Esophagus muscularis mucosa (tissue), 4 donors: ENCODE measurements around the gene TUBGCP6. TPM values are rescaled to one million over a fixed set of nuclear protein-coding genes. Genes with fewer than 3 reads are reported as not detected.

Source experiments
- DNase-seq: peaks from one replicate; pipeline ENCODE4 v3.0.0-alpha.2; 2017; ENCODE audit errors: extremely low spot score
- H3K27ac ChIP-seq, 4 donors: fragments of 200-600 bp; sonication (generic); replicated peaks in 1 of 4; 1 replicate in 3 of 4; 2 replicates in 1 of 4; pipeline ENCODE4 v1.5.1; 2016 to 2019; ENCODE audit warnings: mild to moderate bottlenecking in 1 of 4
- H3K27me3 ChIP-seq, 4 donors: fragments of 200-600 bp; sonication (generic); one replicate each; pipeline versions ENCODE4 v1.5.1 to v1.6.0; 2016 to 2019
- H3K36me3 ChIP-seq, 4 donors: fragments of 200-600 bp; sonication (generic); one replicate each; pipeline ENCODE4 v1.5.1; 2016 to 2019
- H3K4me1 ChIP-seq, 4 donors: fragments of 200-600 bp; sonication (generic); one replicate each; pipeline ENCODE4 v1.5.1; 2016 to 2019
- H3K4me3 ChIP-seq, 4 donors: fragments of 200-600 bp; sonication (generic); 1 replicate in 2 of 4; 2 replicates in 2 of 4; pipeline ENCODE4 v1.5.1; 2016 to 2019; ENCODE audit warnings: mild to moderate bottlenecking in 4 of 4, moderate library complexity in 1 of 4
- H3K9me3 ChIP-seq, 4 donors: fragments of 200-600 bp; sonication (generic); 1 replicate in 3 of 4; 2 replicates in 1 of 4; pipeline ENCODE4 v1.5.1; 2016 to 2019
- CTCF ChIP-seq, 3 experiments: fragments of 200-600 bp in 2 of 3; fragments of 450-650 bp in 1 of 3; sonication (generic) in 2 of 3; IDR thresholded peaks; one replicate each; pipeline ENCODE4 v1.5.1; 2017 to 2019; ENCODE audit warnings: antibody characterized with exemption in 3 of 3, mild to moderate bottlenecking in 2 of 3, moderate library complexity in 1 of 3
- EP300 ChIP-seq: sonication (generic); formaldehyde crosslinking; IDR thresholded peaks from one replicate; pipeline ENCODE4 v1.6.1; 2017; ENCODE audit warnings: antibody characterized with exemption
- POLR2A ChIP-seq: fragments of 450-650 bp; IDR thresholded peaks from one replicate; pipeline ENCODE4 v1.6.1; 2017; ENCODE audit warnings: antibody characterized with exemption, moderate library complexity, mild to moderate bottlenecking, low read depth
- POLR2AphosphoS5 ChIP-seq, 2 donors: sonication (generic); formaldehyde crosslinking; IDR thresholded peaks; one replicate each; pipeline ENCODE4 v1.6.1; 2017; ENCODE audit warnings: antibody characterized with exemption in 2 of 2
- whole genome bisulfite sequencing: methylation state at CpG from one replicate; pipeline ENCODE4 v1.1.5; 2018; 5-methylcytosine and 5-hydroxymethylcytosine counted together
- intact Hi-C: fragments of 100-400 bp; cut with DNase I; formaldehyde crosslinking; loops from one replicate; pipeline ENCODE4 v1.15.1; 2023
- total RNA-seq, 4 donors: library from RNA; depleted of rRNA; stranded (reverse); fragments of >200 nt; gene quantifications; one replicate each; pipeline versions ENCODE4 v1.1.0 to v1.2.1, GENCODE V29; 2016

Gene TUBGCP6
- total RNA-seq, 4 donors from 2014 or later: 20.2 to 38.0 (median 30.0) TPM

GRCh38 chr22:50289942-50290630 is 45.3 kb upstream of the TUBGCP6 start:
- Histone ChIP-seq H3K27me3 (peaks cover 0 to 6% (median 0%) of the 10 kb centered on the region in 4 donors), H3K4me3 (no peak overlapping the region), H3K9me3 (no peaks in the 10 kb centered on the region), H3K27ac (no peak overlapping the region), H3K4me1 (peaks cover 28 to 59% (median 43%) of the 10 kb centered on the region in 4 donors), H3K36me3 (peaks cover 44 to 65% (median 58%) of the 10 kb centered on the region in 4 donors)
- DNase-seq: no peak
- WGBS: 83% methylated on average over 5 of the region's 37 CpGs
- intact Hi-C loops: loop anchor here (5.0 kb wide), 1 partner anchor 37 kb away; the partner anchor contains the start of gene DENND6B
- TF ChIP-seq POLR2AphosphoS5 (IDR thresholded peaks at IDR 0.05) (no peak), CTCF (IDR thresholded peaks at IDR 0.05) (no peak), EP300 (no peak), POLR2A (no peak)

GRCh38 chr22:50289151-50289941 is 44.5 kb upstream of the TUBGCP6 start:
- peaks cover 48 to 70% (median 66%) of the 10 kb centered on the region in 4 donors for H3K36me3 ChIP-seq
- WGBS: 90% methylated on average over 27 of the region's 57 CpGs

GRCh38 chr22:50287731-50288130 is 42.9 kb upstream of the TUBGCP6 start:
- intact Hi-C loops: no loop called here

More at GRCh38 chr22:50289151-50289941, 44.5 kb upstream of the TUBGCP6 start:
- Histone ChIP-seq H3K27ac (no peak overlapping the region), H3K27me3 (peaks cover 0 to 6% (median 0%) of the 10 kb centered on the region in 4 donors), H3K4me1 (peaks cover 22 to 52% (median 35%) of the 10 kb centered on the region in 4 donors), H3K9me3 (no peaks in the 10 kb centered on the region), H3K4me3 (no peak overlapping the region)
- intact Hi-C loops: no loop called here
- DNase-seq: no peak
- TF ChIP-seq EP300 (no peak), CTCF (IDR thresholded peaks at IDR 0.05) (no peak), POLR2AphosphoS5 (IDR thresholded peaks at IDR 0.05) (no peak), POLR2A (no peak)

GRCh38 chr22:50286701-50287318 is 42.0 kb upstream of the TUBGCP6 start:
- Histone ChIP-seq H3K4me1 (peaks cover 10 to 39% (median 20%) of the 10 kb centered on the region in 4 donors), H3K27ac (no peak overlapping the region), H3K36me3 (peaks cover 73 to 94% (median 91%) of the 10 kb centered on the region in 4 donors), H3K27me3 (no peaks in the 10 kb centered on the region), H3K4me3 (no peak overlapping the region), H3K9me3 (no peaks in the 10 kb centered on the region)
- no peak for DNase-seq
- TF ChIP-seq POLR2AphosphoS5 (IDR thresholded peaks at IDR 0.05) (no peak), CTCF (IDR thresholded peaks at IDR 0.05) (no peak), POLR2A (no peak)
- 87% methylated on average over 27 of the region's 40 CpGs for WGBS
- intact Hi-C loops: no loop called here

More at GRCh38 chr22:50287731-50288130, 42.9 kb upstream of the TUBGCP6 start:
- H3K4me1 ChIP-seq: peaks cover 6 to 39% (median 22%) of the 10 kb centered on the region in 4 donors
- H3K9me3 ChIP-seq: no peaks in the 10 kb centered on the region
- 84% methylated on average over 5 of the region's 31 CpGs for WGBS
- no peak overlapping the region for H3K27ac ChIP-seq
- no peak for TF ChIP-seq CTCF (IDR thresholded peaks at IDR 0.05)
- no peak for TF ChIP-seq POLR2AphosphoS5 (IDR thresholded peaks at IDR 0.05)
- TF ChIP-seq EP300: no peak
- TF ChIP-seq POLR2A: no peak
- no peak overlapping the region for H3K4me3 ChIP-seq
- H3K27me3 ChIP-seq: no peaks in the 10 kb centered on the region
- peaks cover 64 to 84% (median 82%) of the 10 kb centered on the region in 4 donors for H3K36me3 ChIP-seq
- DNase-seq: no peak
